Left cardiac atrium (tissue), 4 donors: ENCODE results near the gene DHRS12. TPM values are rescaled to one million over a fixed set of nuclear protein-coding genes. Genes with fewer than 3 reads are reported as not detected.
A peak's percentile ranks its signal among the peaks of the same experiment; 100 is the strongest.

Experiments used
- ATAC-seq, 2 donors: fragments of 200-7000 bp; cut with Tn5 transposase; one replicate each; pipeline ENCODE4 v1.9.1; 2020; ENCODE audit warnings: mild to moderate bottlenecking in 2 of 2, moderate library complexity in 2 of 2
- DNase-seq: peaks from one replicate; pipeline ENCODE4 v3.0.0-alpha.2; 2020
- intact Hi-C, 2 donors: fragments of 100-400 bp; cut with DNase I; formaldehyde crosslinking; loops; one replicate each; pipeline versions ENCODE4 v1.14.1 to v1.15.1; 2022 to 2023
- long read RNA-seq: library from polyadenylated mRNA; unstranded; transcript quantifications from one replicate; pipeline ENCODE4 v2.0.0, GENCODE V29; 2021
- total RNA-seq, 2 donors: library from RNA; stranded (reverse); fragmentation: NEBNext Ultra II Directional; extraction: Animal tissue kit (Norgen Biotek cat#: 25700); gene quantifications; one replicate each; pipeline ENCODE4 v1.2.1, GENCODE V29; 2021
- donor health status: DM: no; HTN: yes; CAD: no.
- donor health status: DM: no; HTN: yes; CAD: no; lungs with severe emphysema.
- donor health status: DM: yes; HTN: yes; CAD: no.
- donor health status: Dilated cardiomyopathy.

DHRS12 gene
- total RNA-seq, result 10 to 100 TPM in 1 of 2 donors, 1 to 10 TPM in 1; 9.1 to 13.3 TPM
- long read RNA-seq, partial matches to known transcripts, result 1 of 16 reads
- long read RNA-seq, other reads (novel, unspliced or antisense), result 10 of 16 reads

DNA sequence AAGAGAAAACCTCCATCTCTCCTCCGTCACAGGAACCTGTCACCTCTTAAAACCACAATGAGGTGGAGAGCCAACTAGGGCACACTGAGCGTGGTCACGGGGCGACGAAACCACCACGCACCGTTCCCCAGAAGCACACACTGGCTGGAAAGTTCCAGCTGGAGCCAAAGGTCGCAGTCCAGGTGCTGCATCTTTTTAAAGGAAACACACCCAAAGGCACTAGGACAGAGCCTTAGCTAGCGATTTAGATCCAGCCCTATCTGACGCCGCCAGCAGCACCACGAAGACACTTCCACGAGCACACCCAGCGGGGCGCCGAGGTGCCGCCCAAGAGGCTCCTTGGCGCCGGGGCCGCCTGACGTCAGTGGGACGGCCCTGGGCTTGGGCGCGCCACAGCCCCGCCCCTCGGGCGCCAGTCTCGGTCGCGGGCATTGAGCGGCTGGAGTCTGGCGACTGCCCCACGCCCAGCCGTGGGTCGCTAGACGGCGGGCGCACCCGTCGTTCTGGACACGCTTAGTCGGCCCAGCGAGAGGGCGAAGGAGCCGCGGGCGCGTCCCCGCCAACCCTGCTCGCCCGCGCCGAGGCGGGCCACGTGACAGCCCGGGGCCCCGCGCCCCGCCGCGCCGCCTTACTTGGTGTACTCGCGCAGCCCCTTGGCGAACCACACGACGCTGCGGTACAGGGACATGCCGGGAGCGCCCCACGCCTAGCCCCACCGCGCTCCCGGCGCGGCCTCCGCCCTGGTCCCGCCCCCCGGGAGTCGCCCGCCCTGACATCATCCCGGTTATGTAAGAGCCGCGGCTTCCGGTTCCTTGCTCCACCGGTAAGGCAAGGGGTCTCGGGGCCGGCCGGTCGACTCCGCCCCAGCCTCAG is at the start of gene DHRS12:
TSS of gene DHRS12 (minus strand) at position 742 of the 873 bp plus-strand sequence. CDS start 4,504 bp downstream, outside the sequence.
- DNase-seq, result peak; percentile 93
- intact Hi-C loops, result loop anchor here in 1 of 2 donors (2.0 kb wide), 1 partner anchor 351 kb away; the partner anchor contains the start of gene INTS6
- ATAC-seq, result peak; percentile 91 to 92

- no peak for DNase-seq
These were observed 45.5 kb upstream of the DHRS12 start for GRCh38 chr13:51849145-51850101.

GRCh38 chr13:51848674-51849073 is 44.7 kb upstream of the DHRS12 start:
- no peak for ATAC-seq
- intact Hi-C loops, result loop anchor here in 1 of 2 donors (10.0 kb wide), 1 partner anchor 276 kb away; the partner anchor contains the start of gene NEK5
- DNase-seq, result no peak

More at GRCh38 chr13:51849145-51850101, 45.5 kb upstream of the DHRS12 start:
- intact Hi-C loops, result loop anchor here in 1 of 2 donors (10.0 kb wide), 1 partner anchor 275 kb away; the partner anchor contains the start of gene NEK5
- peak in 1 of 2 donors; percentile 46 for ATAC-seq

GRCh38 chr13:51846756-51847155 is 42.8 kb upstream of the DHRS12 start:
- ATAC-seq, result no peak
- intact Hi-C loops, result loop anchor here in 1 of 2 donors (10.0 kb wide), 1 partner anchor 278 kb away; the partner anchor contains the start of gene NEK5
- no peak for DNase-seq

DNA sequence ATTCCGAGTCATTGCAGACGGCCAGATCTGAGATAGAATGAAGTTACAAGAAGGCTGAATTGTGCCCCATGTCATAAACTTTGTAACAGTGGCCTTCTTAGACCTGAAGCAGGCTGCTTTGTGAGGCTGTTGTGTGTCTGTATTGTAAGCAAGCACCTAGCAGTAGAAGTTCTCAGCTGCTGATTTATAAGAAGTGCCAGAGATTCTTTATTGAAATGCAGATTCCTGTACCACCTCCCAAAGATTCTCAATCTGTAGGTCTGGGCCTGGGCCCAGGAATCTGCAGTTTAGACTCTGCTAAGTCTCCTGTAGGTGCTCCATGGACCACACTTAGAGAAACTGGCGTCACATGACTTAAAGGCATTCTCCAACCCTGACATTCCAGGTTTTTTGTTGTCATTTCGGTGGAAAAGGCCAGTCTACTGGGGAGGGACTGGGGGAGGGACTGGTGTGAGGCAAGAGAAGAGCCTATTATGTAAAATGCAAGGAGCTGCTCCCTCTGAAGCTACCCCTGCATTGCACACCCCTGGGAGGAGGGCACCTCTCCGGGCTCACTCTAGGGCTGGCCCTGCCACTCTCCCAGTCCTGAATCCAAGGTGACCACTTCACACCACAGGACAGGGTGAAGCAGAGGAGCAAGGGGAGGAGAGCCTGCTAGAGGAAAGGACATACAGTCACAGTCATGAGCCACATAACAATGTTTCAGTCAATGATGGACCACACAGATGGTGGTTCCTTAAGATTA is 41.8 kb upstream of the DHRS12 start:
- ATAC-seq (peak in 1 of 2 donors; percentile 9), DNase-seq (no peak)

DNA sequence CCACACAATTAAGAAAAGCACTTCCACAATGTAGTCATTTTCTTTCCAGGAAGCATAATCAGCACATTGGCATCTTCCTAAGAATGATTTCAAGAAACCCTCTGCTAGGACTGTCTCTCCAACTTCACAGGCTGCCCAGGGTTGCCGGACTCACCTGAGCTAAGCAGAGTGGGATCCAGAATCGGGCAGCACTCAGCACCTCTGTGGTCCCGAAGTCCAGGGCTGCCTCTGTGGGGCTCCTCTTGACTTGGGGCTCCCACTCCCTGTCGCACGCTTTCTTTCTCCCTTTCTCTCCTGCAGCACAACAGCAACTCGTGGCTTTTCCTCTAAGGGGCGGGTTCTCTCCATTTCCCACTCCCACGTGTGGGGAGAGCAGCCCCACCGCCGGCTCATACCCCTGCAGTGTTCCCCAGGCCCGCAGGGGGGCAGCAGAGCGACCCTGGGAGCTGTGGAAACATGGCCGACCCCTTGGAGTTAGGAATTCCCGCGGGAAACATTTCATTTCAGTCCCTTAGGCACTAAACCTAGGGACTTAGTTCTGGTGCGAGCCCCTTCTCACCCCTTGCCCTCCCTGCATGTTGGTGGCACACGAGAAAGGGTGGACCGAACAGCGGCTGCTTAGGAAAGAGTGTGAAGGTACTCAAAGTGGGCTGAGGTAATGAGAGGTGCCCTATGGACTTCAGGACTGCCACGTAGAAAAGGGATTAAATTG is 41.1 kb upstream of the DHRS12 start, which contains the start of gene TMEM272:
TSS of gene TMEM272 (minus strand) at position 316 of the 712 bp plus-strand sequence. CDS start 6,647 bp downstream, outside the sequence.
- peak; percentile 61 for DNase-seq
- intact Hi-C loops, result loop anchor here in 1 of 2 donors (10.0 kb wide), 1 partner anchor 280 kb away; the partner anchor contains the start of gene NEK5
- peak; percentile 84 to 90 for ATAC-seq

More for the DNA sequence above, 41.8 kb upstream of the DHRS12 start:
- intact Hi-C loops, result loop anchor here in 1 of 2 donors (10.0 kb wide), 1 partner anchor 279 kb away; the partner anchor contains the start of gene NEK5

GRCh38 chr13:51843529-51843928 is 39.6 kb upstream of the DHRS12 start:
- DNase-seq (no peak), ATAC-seq (no peak)
- intact Hi-C loops, result loop anchor here in 1 of 2 donors (10.0 kb wide), 1 partner anchor 281 kb away; the partner anchor contains the start of gene NEK5

GRCh38 chr13:51841732-51842131 is 37.8 kb upstream of the DHRS12 start:
- no peak for DNase-seq
- intact Hi-C loops, result loop anchor here in 1 of 2 donors (10.0 kb wide), 1 partner anchor 283 kb away; the partner anchor contains the start of gene NEK5

DNA sequence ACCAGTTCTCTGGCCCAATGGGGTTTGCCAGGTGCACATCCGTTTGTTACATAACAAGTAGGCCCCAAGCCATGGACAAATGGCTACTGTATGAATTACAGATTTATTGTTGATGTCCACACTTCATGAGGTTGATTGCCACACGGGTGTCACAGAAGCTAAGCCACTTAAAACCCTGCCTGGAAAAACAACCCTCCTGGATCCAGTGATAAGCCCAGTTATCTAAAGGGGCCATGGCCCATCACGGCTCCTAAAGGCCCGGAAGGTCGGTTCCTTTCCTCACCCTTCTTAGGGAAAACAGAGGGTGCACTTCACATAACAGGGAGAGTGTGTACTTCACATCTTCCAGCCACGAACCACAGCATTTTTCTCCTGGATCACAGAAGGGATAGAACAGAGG is 37.0 kb upstream of the DHRS12 start:
- intact Hi-C loops, result loop anchor here in 1 of 2 donors (10.0 kb wide), 1 partner anchor 284 kb away; the partner anchor contains the start of gene NEK5
- ATAC-seq (no peak), DNase-seq (no peak)

More at GRCh38 chr13:51841732-51842131, 37.8 kb upstream of the DHRS12 start:
- ATAC-seq, result no peak

GRCh38 chr13:51839711-51840540 is 36.0 kb upstream of the DHRS12 start:
- ATAC-seq (peak; percentile 28 to 45), DNase-seq (no peak)
- intact Hi-C loops, result loop anchor here in 1 of 2 donors (10.0 kb wide), 1 partner anchor 285 kb away; the partner anchor contains the start of gene NEK5

GRCh38 chr13:51838240-51838846 is 34.4 kb upstream of the DHRS12 start:
- ATAC-seq, result no peak

DNA sequence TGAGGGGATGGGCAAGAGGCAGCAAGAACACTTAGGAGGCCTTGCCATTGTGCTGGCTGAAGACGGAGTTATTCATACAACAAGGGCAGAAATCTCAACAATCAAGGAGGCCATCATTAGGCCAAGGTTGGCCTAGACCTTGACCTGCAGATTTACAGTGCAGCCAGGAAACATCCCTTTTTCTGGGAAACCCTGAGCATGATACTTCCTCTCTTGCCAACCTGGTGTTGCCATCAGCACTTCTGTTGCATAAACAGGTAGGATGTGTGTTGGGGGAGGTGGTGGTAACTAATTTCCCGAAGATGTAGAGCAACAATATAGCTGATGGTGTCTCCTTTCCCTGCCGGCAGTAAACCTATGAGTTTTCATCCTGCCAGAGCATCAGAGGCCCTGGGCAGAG is 33.1 kb upstream of the DHRS12 start:
- no peak for DNase-seq
- ATAC-seq, result no peak
- intact Hi-C loops, result no loop called here

More at GRCh38 chr13:51838240-51838846, 34.4 kb upstream of the DHRS12 start:
- DNase-seq, result no peak
- intact Hi-C loops, result no loop called here

DNA sequence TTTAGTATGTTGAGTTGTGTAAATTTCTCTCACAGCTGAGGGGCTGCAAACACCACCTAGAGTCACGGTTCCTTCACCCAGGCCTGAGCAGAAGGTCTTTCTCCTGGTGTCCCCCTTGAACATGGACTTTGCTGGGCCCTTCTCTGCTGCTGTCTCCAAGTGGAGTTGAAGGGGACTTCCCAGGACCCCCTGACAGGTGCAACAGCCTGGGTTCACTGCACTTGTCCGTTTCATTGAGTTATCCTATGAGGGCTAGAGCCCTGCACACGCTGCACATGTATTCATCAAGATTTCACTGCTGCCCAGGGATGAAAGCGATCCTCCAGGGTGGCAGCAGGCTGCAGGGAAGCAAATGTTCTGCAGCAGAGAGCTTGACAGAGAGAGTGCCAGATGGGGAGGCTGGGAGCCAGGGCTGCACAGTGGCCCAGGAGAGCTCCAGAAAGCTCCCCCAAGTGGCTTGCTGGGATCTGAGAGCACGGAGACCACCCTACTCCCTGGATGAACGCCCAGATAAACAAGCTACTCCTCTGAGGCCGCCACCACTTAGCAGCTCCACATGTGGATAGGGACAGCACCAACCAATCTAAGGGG is 30.7 kb upstream of the DHRS12 start:
- ATAC-seq, result no peak
- no peak for DNase-seq
- intact Hi-C loops, result no loop called here

DNA sequence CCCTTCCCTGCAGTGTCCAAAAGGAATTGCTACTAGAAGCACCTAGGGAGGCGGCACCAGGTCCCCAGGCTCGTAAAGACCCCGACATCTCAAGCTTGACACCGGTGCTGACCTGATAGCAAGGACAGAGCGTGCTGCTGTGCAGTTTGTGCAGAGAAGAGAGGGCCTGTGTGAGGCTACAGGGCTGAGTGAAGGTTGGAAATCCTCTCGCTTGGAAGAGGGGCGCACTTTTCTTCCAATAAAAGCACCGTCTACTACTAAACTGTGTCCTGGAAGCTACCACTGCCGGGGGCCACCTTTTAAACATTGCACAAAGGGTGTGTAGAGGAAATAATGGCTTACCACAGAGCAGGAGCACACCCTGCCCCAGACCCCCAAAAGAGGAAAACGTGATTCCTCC is 30.0 kb upstream of the DHRS12 start:
- intact Hi-C loops, result no loop called here

GRCh38 chr13:51832471-51833152 is 28.6 kb upstream of the DHRS12 start:
- intact Hi-C loops, result no loop called here
- no peak for DNase-seq
- peak; percentile 85 to 90 for ATAC-seq

More for the DNA sequence above, 30.0 kb upstream of the DHRS12 start:
- ATAC-seq, result no peak
- no peak for DNase-seq
